Measurements from ENCODE around the gene HIVEP2. TPM values are rescaled to one million over a fixed set of nuclear protein-coding genes. Genes with fewer than 3 reads are reported as not detected.

The HIVEP2 gene
- total RNA-seq, 1 donor from 2014 or later: 7.9 TPM

GRCh38 chr6:142752348-142752747, 192.6 kb downstream of the HIVEP2 start:
- no peaks in the 10 kb centered on the region for H3K27me3 ChIP-seq (ENCODE audit: control insufficient read depth, insufficient read depth, low read length)
- no peak for FAIRE-seq
- TF ChIP-seq, protein P1, sequence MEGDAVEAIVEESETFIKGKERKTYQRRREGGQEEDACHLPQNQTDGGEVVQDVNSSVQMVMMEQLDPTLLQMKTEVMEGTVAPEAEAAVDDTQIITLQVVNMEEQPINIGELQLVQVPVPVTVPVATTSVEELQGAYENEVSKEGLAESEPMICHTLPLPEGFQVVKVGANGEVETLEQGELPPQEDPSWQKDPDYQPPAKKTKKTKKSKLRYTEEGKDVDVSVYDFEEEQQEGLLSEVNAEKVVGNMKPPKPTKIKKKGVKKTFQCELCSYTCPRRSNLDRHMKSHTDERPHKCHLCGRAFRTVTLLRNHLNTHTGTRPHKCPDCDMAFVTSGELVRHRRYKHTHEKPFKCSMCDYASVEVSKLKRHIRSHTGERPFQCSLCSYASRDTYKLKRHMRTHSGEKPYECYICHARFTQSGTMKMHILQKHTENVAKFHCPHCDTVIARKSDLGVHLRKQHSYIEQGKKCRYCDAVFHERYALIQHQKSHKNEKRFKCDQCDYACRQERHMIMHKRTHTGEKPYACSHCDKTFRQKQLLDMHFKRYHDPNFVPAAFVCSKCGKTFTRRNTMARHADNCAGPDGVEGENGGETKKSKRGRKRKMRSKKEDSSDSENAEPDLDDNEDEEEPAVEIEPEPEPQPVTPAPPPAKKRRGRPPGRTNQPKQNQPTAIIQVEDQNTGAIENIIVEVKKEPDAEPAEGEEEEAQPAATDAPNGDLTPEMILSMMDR (IDR thresholded peaks at IDR 0.05; ENCODE audit: insufficient read depth, low read length, severe bottlenecking): no peak
- DNase-seq (ENCODE audit: low read depth): no peak
- no peak overlapping the region for H3K4me3 ChIP-seq (ENCODE audit: low read depth, low read length)
- peaks cover 1% of the 10 kb centered on the region for H3K36me3 ChIP-seq (ENCODE audit: control insufficient read depth, insufficient read depth, low read length)

DNA sequence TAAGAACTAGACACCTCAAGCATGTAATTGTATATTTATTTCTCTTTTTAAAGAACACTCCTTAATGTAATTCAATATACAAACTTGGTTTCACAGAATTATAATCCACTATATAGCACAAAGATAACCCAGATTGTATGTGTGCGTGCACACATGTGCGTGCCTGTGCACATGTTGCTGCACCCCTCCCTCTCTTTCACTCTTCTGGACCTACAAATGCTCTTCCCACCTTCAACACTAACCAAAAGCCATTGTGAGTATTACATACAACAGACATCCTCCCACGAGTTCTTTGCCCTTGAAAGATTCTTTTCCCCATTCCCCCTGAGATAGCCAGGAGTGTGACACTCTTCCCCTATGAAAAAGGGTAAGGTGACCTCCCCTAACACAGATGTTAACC, 193.5 kb downstream of the HIVEP2 start:
- Histone ChIP-seq H3K4me3 (ENCODE audit: low read depth, low read length) (no peak overlapping the region), H3K36me3 (ENCODE audit: control insufficient read depth, insufficient read depth, low read length) (peaks cover 1% of the 10 kb centered on the region), H3K27me3 (ENCODE audit: control insufficient read depth, insufficient read depth, low read length) (no peaks in the 10 kb centered on the region)
- DNase-seq (ENCODE audit: low read depth) (no peak), FAIRE-seq (no peak)
- TF ChIP-seq, protein P1 (IDR thresholded peaks at IDR 0.05; ENCODE audit: insufficient read depth, low read length, severe bottlenecking): no peak

DNA sequence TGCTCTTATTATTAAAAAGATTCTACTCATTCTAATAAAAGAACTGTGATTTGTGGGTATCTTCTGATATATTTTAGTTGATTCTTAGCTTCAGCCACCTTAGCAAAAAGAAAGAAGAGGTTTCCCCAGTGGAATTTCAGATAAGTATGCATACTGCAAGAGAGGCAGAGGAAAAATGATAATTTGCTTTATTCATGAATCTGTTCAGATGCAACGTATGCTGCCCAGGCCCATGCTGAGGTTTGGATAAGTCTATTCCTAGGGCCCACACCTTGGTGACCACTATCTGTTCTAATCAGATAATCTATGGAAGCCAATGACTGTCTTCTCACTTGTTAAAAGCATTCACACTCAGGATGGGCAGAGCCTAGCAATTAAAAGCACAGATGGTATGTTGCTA, 194.0 kb downstream of the HIVEP2 start:
- no peak overlapping the region for H3K4me3 ChIP-seq (ENCODE audit: low read depth, low read length)
- TF ChIP-seq, protein P1 (IDR thresholded peaks at IDR 0.05; ENCODE audit: insufficient read depth, low read length, severe bottlenecking): no peak
- FAIRE-seq: no peak
- no peaks in the 10 kb centered on the region for H3K27me3 ChIP-seq (ENCODE audit: control insufficient read depth, insufficient read depth, low read length)
- DNase-seq (ENCODE audit: low read depth): no peak
- no peaks in the 10 kb centered on the region for H3K36me3 ChIP-seq (ENCODE audit: control insufficient read depth, insufficient read depth, low read length)

GRCh38 chr6:142749556-142749955, 195.4 kb downstream of the HIVEP2 start:
- TF ChIP-seq, protein P1 (IDR thresholded peaks at IDR 0.05; ENCODE audit: insufficient read depth, low read length, severe bottlenecking): no peak
- no peak for FAIRE-seq
- no peak for DNase-seq (ENCODE audit: low read depth)
- Histone ChIP-seq H3K27me3 (ENCODE audit: control insufficient read depth, insufficient read depth, low read length) (no peaks in the 10 kb centered on the region), H3K4me3 (ENCODE audit: low read depth, low read length) (no peak overlapping the region), H3K36me3 (ENCODE audit: control insufficient read depth, insufficient read depth, low read length) (no peaks in the 10 kb centered on the region)

DNA sequence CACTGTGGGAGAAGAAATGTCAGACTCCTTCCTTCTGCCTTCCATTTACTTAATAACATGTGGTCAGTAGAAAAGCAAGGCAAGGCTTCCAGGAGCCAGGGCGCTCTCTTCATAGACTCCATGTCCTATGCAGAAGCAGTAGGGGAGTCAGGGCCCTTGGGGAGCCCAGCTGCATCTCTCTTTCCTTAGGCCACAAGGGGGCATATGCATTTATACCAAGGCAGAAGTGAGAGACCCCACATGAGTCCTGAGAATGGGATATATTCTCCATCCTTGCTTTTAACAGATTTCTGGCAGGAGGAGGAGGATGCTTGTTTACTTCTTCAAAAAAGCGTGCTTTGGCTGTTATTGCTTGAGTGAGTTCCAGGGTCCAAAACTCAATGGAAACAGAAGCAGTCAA, 198.5 kb downstream of the HIVEP2 start:
- Histone ChIP-seq H3K36me3 (ENCODE audit: control insufficient read depth, insufficient read depth, low read length) (no peaks in the 10 kb centered on the region), H3K4me3 (ENCODE audit: low read depth, low read length) (no peak overlapping the region), H3K27me3 (ENCODE audit: control insufficient read depth, insufficient read depth, low read length) (no peaks in the 10 kb centered on the region)
- TF ChIP-seq, protein P1 (IDR thresholded peaks at IDR 0.05; ENCODE audit: insufficient read depth, low read length, severe bottlenecking): peak; percentile 30
- FAIRE-seq (no peak), DNase-seq (ENCODE audit: low read depth) (no peak)

DNA sequence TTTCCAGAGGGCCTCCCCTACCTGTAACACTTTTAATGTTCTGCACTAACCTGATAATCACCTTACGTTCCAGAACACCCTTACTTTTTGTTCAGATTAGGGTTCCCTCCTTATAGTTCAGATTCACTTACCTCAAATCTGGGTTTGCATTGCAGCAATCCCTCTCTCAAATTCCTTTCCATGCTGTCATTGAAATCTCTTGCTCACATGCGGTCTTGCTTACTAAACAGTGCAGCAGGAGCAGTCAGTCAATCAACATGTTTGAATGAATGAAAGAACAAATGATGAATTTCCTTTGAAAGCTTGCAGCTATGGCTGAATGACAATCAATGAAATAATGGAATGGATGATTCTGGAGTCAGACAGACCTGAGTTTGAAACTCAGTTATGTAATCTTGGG, 200.1 kb downstream of the HIVEP2 start:
- TF ChIP-seq, protein P1 (IDR thresholded peaks at IDR 0.05; ENCODE audit: insufficient read depth, low read length, severe bottlenecking): no peak
- Histone ChIP-seq H3K4me3 (ENCODE audit: low read depth, low read length) (no peak overlapping the region), H3K27me3 (ENCODE audit: control insufficient read depth, insufficient read depth, low read length) (no peaks in the 10 kb centered on the region), H3K36me3 (ENCODE audit: control insufficient read depth, insufficient read depth, low read length) (no peaks in the 10 kb centered on the region)
- DNase-seq (ENCODE audit: low read depth) (peak; percentile 67), FAIRE-seq (peak; percentile 60)

Measured in bronchial epithelial cell (primary cell).